GM12801 (cell line): Measurements from ENCODE around the gene SLFN14.

Experiments
- TF ChIP-seq, protein P1 (sequence below): IDR thresholded peaks from one replicate; pipeline ENCODE4 v1.5.1; 2011; ENCODE audit warnings: control low read depth; ENCODE audit not compliant: insufficient read length; ENCODE audit errors: extremely low read depth

SLFN14 gene

DNA sequence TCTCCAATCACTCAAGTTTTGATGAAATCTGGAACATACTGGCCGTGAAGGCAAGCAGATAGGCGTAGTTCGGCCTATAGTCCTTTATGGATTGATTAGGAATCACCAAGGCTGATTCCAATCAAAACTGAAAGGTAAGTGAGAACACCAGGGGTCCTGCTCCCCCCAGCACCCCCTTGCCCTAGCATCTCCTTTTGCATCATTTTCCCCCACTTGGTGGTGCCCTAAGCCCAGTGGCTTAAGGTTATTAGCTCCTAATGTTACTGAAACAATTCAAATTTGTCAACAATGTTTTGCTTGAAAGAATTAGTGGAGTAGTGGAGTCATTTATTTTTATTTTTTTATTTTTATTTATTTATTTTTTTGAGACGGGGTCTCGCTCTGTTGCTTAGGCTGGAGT is 4.9 kb downstream of the SLFN14 start:
- TF ChIP-seq, protein P1, sequence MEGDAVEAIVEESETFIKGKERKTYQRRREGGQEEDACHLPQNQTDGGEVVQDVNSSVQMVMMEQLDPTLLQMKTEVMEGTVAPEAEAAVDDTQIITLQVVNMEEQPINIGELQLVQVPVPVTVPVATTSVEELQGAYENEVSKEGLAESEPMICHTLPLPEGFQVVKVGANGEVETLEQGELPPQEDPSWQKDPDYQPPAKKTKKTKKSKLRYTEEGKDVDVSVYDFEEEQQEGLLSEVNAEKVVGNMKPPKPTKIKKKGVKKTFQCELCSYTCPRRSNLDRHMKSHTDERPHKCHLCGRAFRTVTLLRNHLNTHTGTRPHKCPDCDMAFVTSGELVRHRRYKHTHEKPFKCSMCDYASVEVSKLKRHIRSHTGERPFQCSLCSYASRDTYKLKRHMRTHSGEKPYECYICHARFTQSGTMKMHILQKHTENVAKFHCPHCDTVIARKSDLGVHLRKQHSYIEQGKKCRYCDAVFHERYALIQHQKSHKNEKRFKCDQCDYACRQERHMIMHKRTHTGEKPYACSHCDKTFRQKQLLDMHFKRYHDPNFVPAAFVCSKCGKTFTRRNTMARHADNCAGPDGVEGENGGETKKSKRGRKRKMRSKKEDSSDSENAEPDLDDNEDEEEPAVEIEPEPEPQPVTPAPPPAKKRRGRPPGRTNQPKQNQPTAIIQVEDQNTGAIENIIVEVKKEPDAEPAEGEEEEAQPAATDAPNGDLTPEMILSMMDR = no peak

DNA sequence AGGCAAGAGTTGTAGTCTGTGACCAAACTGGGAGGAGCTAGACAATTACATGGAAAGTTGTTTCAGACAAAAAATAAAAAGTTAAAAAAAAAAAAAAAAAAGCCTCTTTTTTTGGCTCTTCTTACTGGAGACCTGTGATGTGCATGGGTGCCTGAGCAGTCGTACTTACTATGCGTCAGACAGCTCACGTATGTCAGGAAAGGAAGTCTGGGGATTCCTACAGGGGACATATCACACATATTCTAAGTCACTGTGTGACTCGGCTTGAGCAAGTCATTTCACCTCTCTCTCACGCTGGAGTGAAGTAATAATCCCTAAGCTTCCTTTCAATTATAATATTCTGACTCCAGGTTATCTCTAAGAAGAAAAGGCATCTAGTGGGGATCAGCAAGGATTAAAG is 6.0 kb downstream of the SLFN14 start:
- TF ChIP-seq, protein P1 = no peak

DNA sequence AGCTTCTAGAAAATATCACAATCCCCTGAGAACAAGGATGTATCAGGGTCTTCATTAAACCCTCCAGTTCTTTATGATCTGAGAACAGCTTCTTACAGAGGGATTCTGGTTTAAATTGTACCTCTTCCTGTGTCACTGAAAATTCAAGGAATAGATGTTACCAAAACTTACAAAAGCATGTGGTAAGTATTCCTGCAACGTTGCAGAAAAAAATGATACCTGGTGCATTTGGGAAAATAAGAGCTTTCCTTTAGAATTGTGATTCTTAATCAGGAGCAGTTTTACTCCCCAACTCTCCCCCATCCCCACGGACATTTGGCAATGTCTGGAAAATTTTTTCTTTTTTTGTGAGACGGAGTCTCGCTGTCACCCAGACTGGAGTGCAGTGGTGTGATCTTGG is 7.3 kb downstream of the SLFN14 start:
- TF ChIP-seq, protein P1 = no peak

DNA sequence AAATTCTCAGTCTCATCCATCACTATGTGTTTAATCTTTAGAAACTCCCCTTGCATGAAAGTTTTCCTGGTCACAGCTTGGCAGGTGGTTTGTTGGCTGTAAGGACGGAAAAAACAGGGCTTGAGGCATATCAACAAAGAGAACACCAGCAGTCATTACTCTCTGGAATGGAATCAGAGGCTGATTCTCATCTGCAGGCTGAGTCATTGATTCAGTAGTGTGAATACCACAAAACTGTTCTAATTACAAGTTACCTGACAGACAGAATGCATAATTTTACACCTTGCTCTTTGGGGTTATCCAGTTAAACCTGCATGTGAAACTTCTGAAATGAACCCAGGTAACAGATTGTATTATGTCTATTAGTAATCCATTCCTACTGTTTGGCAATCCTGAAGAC is 11.6 kb downstream of the SLFN14 start:
- TF ChIP-seq, protein P1 = no peak

DNA sequence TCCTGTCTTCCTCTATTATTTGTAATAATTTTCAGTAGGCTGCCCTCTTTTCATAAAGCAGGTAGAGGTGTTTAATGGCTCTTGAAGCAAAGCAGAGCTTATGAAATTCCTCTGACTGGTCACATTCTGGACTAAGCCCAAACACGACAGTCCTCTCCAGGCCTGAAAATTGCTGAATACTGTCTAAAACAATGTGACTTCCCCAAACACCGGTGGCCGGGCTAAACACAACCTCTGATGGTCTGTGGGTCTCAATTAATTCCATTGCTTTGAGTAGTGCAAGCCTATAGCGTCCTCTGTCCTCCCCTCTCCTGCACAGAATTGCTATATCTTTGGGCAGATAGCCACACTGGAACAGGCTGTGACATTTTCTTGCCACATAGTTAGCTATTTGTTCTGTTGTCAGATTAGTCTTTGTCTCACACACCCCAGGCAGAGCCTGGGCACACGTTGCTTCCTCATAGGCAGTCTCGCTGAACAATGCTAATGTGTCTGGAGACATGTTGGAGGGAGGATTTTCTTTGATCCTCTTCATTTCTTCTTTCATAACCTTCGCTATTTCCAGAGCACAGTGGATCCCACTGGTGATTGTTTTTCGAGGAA is 12.3 kb downstream of the SLFN14 start:
- TF ChIP-seq, protein P1 = no peak

DNA sequence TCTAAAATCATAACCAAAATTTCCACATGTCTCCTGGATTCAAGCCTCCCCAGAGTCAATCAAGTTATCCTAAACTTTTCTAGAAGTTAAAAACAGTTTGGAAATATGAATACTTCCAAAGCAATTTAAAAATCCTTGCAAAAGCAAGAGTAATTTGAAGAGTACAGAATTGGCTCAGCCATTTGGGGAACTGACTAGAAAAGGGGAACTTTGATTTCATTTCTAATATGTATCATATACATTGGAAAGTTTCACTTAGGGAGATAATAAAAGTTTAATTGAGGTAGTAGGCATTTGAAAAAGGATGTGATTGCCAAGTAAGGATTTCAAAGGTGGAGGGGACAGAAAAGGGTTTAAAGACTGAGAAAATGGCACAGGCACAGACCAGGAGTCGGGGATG is 14.1 kb downstream of the SLFN14 start:
- TF ChIP-seq, protein P1 = no peak

DNA sequence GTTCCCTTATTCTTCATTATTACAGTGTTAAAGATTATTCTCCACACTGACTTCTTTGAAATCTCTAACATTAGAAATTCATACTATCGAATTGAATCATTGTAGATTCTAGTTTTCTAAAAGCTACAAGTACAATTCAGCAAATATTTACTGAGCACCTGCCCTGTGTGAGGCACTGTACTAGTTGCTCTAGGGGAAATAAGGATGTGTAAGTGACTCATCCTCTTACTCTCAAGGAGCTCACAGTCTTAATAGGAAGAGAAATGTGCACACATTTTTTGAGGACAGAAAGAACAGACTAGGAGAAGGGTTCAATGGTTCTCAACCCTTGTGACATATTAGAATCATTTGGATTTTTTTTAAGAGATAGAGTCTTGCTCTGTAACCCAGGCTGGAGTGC is 15.5 kb downstream of the SLFN14 start:
- TF ChIP-seq, protein P1 = no peak

DNA sequence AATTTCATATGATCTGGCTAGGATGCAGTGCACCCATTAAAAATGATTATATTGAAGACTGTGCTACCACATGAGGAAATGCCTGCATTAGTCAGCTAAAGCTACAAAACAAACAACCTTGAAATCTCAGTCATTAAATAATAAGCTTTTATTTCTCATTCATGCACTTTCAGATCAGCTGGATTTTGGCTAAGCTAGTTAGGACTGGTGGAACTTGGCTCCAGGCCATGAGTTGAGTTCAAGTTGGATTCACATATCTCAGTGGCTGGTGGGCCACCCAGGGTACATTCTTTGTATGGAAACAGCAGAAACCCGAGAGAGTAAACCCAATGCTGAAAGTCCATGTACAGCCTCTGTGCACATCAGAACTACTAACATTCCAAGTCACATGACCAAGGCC is 16.8 kb downstream of the SLFN14 start:
- TF ChIP-seq, protein P1 = no peak
